ENCODE measurements around the gene ABHD8. TPM values are rescaled to one million over a fixed set of nuclear protein-coding genes. Genes with fewer than 3 reads are reported as not detected.

The ABHD8 gene
- total and polyA plus RNA-seq, 2 of the 13 experiments (the other 11 are each of a cell fraction or from before 2014, with no cell fraction given): 6.3 to 7.2 TPM

DNA sequence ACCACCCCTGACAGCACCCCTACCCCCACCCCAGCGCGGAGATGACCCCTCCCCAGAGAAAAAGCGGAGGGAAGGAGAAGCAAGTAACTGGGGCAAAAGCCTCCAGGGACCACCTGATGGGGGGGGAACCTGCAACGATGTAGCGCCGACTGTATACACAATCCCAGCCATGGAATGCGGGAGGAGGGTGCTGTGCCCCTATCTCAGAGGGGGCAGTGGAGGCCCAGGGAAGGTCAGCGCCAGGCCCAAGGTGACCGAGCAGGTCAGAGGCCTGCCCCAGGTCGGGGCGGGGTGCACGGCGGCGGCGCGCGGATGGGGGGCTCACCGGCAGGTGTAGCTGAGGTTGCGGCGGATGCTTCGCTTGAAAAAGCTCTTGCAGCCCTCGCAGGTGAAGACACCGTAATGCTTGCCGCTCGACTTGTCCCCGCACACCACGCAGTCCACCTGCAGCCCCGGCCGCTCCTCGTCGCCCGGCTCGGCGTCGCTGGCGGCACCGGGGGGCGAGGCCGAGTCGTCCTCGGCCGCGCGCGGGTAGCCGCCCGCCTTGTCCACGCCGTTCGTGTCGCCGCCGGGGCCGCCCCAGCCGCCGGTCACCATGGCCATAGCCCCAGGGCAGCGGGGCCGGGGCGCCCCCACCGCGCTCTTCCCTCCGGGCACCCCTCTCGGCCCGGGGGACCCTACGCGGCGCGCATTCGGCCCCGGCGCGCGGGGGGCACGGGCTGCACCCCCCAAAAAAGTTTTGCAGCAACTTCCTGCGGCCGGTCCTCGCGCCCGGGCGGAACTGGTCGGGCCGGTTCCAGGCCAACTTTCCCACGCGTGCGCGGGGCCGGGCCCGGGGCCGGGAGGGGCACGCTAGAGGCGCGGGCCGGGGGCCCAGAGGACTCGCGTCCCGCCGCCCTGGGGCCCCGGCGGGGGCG, 58.3 kb downstream of the ABHD8 start (continued):
- TF ChIP-seq ZZZ3 (CRISPR knock-in tag; IDR thresholded peaks at IDR 0.05; ENCODE audit: borderline replicate concordance) (no peak), SNAI1 (CRISPR knock-in tag; IDR thresholded peaks at IDR 0.05; ENCODE audit: borderline replicate concordance) (no peak), ASH2L (IDR thresholded peaks at IDR 0.05; ENCODE audit: insufficient read length, low read depth, low read length) (no peak), JUNB (CRISPR knock-in tag; IDR thresholded peaks at IDR 0.05; ENCODE audit: borderline replicate concordance) (no peak), ZNF780A (CRISPR knock-in tag; IDR thresholded peaks at IDR 0.05) (no peak), ZNF382 (CRISPR knock-in tag; IDR thresholded peaks at IDR 0.05; ENCODE audit: borderline replicate concordance) (no peak), PCBP1 (IDR thresholded peaks at IDR 0.05; ENCODE audit: borderline replicate concordance, low read depth, low read length) (0 out of 2 replicates have a peak, but pooled peaks have one; percentile 49), ELF3 (CRISPR knock-in tag; IDR thresholded peaks at IDR 0.05) (no peak), MTA1 (CRISPR knock-in tag; IDR thresholded peaks at IDR 0.05; ENCODE audit: borderline replicate concordance) (0 out of 2 replicates have a peak, but pooled peaks have one; percentile 4), ARID2 (CRISPR knock-in tag; IDR thresholded peaks at IDR 0.05; ENCODE audit: borderline replicate concordance) (no peak), ZFP36L2 (CRISPR knock-in tag; IDR thresholded peaks at IDR 0.05) (no peak), ZBTB7A (CRISPR knock-in tag; IDR thresholded peaks at IDR 0.05) (peak; percentile 58; the same call in 1 of the 2 replicates), ZNF772 (CRISPR knock-in tag; IDR thresholded peaks at IDR 0.05) (no peak; the same call in 1 of the 2 replicates), NFYC (CRISPR knock-in tag; IDR thresholded peaks at IDR 0.05) (no peak), HNRNPLL (IDR thresholded peaks at IDR 0.05; ENCODE audit: low read depth, low read length, poor library complexity, severe bottlenecking) (peak; percentile 8), ZNF709 (CRISPR knock-in tag; IDR thresholded peaks at IDR 0.05) (0 out of 2 replicates have a peak, but pooled peaks have one; percentile 39), ZNF329 (CRISPR knock-in tag; IDR thresholded peaks at IDR 0.05; ENCODE audit: low read depth) (no peak), MAZ (IDR thresholded peaks at IDR 0.05; ENCODE audit: borderline replicate concordance, low read depth, low read length) (no peak), MAZ (CRISPR knock-in tag; IDR thresholded peaks at IDR 0.05; ENCODE audit: low read depth) (0 out of 2 replicates have a peak, but pooled peaks have one; percentile 13), KDM1A (CRISPR knock-in tag; IDR thresholded peaks at IDR 0.05) (0 out of 2 replicates have a peak, but pooled peaks have one; percentile 14), NCOR1 (IDR thresholded peaks at IDR 0.05; ENCODE audit: borderline replicate concordance, low read length) (0 out of 2 replicates have a peak, but pooled peaks have one; percentile 60)
- TF ChIP-seq, protein P1, sequence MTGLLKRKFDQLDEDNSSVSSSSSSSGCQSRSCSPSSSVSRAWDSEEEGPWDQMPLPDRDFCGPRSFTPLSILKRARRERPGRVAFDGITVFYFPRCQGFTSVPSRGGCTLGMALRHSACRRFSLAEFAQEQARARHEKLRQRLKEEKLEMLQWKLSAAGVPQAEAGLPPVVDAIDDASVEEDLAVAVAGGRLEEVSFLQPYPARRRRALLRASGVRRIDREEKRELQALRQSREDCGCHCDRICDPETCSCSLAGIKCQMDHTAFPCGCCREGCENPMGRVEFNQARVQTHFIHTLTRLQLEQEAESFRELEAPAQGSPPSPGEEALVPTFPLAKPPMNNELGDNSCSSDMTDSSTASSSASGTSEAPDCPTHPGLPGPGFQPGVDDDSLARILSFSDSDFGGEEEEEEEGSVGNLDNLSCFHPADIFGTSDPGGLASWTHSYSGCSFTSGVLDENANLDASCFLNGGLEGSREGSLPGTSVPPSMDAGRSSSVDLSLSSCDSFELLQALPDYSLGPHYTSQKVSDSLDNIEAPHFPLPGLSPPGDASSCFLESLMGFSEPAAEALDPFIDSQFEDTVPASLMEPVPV (CRISPR knock-in tag; IDR thresholded peaks at IDR 0.05): peak; percentile 33
- TF ChIP-seq, protein P2, sequence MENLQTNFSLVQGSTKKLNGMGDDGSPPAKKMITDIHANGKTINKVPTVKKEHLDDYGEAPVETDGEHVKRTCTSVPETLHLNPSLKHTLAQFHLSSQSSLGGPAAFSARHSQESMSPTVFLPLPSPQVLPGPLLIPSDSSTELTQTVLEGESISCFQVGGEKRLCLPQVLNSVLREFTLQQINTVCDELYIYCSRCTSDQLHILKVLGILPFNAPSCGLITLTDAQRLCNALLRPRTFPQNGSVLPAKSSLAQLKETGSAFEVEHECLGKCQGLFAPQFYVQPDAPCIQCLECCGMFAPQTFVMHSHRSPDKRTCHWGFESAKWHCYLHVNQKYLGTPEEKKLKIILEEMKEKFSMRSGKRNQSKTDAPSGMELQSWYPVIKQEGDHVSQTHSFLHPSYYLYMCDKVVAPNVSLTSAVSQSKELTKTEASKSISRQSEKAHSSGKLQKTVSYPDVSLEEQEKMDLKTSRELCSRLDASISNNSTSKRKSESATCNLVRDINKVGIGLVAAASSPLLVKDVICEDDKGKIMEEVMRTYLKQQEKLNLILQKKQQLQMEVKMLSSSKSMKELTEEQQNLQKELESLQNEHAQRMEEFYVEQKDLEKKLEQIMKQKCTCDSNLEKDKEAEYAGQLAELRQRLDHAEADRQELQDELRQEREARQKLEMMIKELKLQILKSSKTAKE (CRISPR knock-in tag; IDR thresholded peaks at IDR 0.05; ENCODE audit: borderline replicate concordance): no peak
- TF ChIP-seq, protein P3, sequence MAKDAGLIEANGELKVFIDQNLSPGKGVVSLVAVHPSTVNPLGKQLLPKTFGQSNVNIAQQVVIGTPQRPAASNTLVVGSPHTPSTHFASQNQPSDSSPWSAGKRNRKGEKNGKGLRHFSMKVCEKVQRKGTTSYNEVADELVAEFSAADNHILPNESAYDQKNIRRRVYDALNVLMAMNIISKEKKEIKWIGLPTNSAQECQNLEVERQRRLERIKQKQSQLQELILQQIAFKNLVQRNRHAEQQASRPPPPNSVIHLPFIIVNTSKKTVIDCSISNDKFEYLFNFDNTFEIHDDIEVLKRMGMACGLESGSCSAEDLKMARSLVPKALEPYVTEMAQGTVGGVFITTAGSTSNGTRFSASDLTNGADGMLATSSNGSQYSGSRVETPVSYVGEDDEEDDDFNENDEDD (CRISPR knock-in tag; IDR thresholded peaks at IDR 0.05; ENCODE audit: borderline replicate concordance): no peak
